HFFc6 (cell line): Measurements from ENCODE around the gene GHITM. TPM values are rescaled to one million over a fixed set of nuclear protein-coding genes. Genes with fewer than 3 reads are reported as not detected.

Experiments used
- DNase-seq: peaks from one replicate; pipeline ENCODE4 v3.0.0-alpha.2; 2018
- H3K27ac Mint-ChIP-seq: 2 replicates; pipeline ENCODE4 v1.8.0; 2020; ENCODE audit warnings: mild to moderate bottlenecking, mixed read lengths
- H3K27me3 Mint-ChIP-seq: 2 replicates; pipeline ENCODE4 v1.8.0; 2021; ENCODE audit warnings: mild to moderate bottlenecking, moderate library complexity, mixed read lengths; ENCODE audit not compliant: insufficient read depth
- H3K36me3 Mint-ChIP-seq: 2 replicates; pipeline ENCODE4 v1.8.0; 2021; ENCODE audit warnings: low read depth, mixed read lengths
- H3K4me1 Mint-ChIP-seq: 2 replicates; pipeline ENCODE4 v1.8.0; 2020; ENCODE audit warnings: low read depth, mixed read lengths
- H3K4me3 Mint-ChIP-seq: 2 replicates; pipeline ENCODE4 v1.8.0; 2020; ENCODE audit warnings: mild to moderate bottlenecking, moderate library complexity, mixed read lengths
- H3K9me3 Mint-ChIP-seq: 2 replicates; pipeline ENCODE4 v1.8.0; 2020; ENCODE audit warnings: mild to moderate bottlenecking, mixed read lengths
- CTCF ChIP-seq: fragments of 200-600 bp; sonication (generic); IDR thresholded peaks from 2 replicates; pipeline ENCODE4 v1.5.0; 2021; ENCODE audit warnings: antibody characterized with exemption, mild to moderate bottlenecking
- total RNA-seq, 6 experiments: library from RNA; stranded (reverse); fragmentation: NEBNext Ultra II Directional; extraction: Animal tissue kit (Norgen Biotek cat#: 25700); gene quantifications; 2 replicates in 1 of 6; 3 replicates in 5 of 6; pipeline ENCODE4 v1.2.3, GENCODE V29; 2021

GHITM gene
- total RNA-seq, 6 experiments from 2014 or later: 137 to 155 (median 142) TPM

GRCh38 chr10:84184517-84184916 is 45.2 kb downstream of the GHITM start:
- peaks cover 4% of the 10 kb centered on the region; the same call in 1 of the 2 replicates for H3K27me3 Mint-ChIP-seq

GRCh38 chr10:84185526-84186175 is 46.3 kb downstream of the GHITM start:
- no peak for DNase-seq
- no peaks in the 10 kb centered on the region for H3K9me3 Mint-ChIP-seq
- no peak overlapping the region for H3K4me3 Mint-ChIP-seq
- no peak overlapping the region for H3K27ac Mint-ChIP-seq
- no peak for TF ChIP-seq CTCF
- H3K4me1 Mint-ChIP-seq: no peaks in the 10 kb centered on the region
- no peaks in the 10 kb centered on the region for H3K36me3 Mint-ChIP-seq
- H3K27me3 Mint-ChIP-seq: peaks cover 4% of the 10 kb centered on the region

More at GRCh38 chr10:84184517-84184916, 45.2 kb downstream of the GHITM start:
- Mint-ChIP-seq H3K9me3 (no peaks in the 10 kb centered on the region), H3K4me1 (no peaks in the 10 kb centered on the region), H3K4me3 (no peak overlapping the region), H3K27ac (no peak overlapping the region), H3K36me3 (no peaks in the 10 kb centered on the region)
- DNase-seq: no peak
- no peak for TF ChIP-seq CTCF

DNA sequence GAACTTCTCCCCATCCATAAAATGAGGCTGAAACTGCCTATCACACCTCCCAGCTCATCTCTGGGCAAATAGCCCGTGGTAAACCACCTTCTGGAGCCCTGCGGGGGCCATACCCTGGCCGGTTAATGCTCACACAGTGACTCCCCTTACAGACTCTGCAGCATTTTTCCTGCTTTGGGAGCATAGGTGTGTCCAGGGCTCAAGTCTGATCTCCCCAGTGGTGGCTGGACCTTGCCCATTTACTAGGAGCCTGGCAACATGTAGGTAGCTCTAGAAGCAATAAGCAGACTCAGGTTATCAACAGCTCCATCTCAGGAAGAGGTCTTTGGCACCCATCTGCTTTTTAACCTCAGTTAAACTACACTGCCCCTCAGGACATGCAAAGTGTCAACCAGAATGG is 49.5 kb downstream of the GHITM start:
- Mint-ChIP-seq H3K27me3 (peaks cover 17% of the 10 kb centered on the region), H3K4me1 (no peaks in the 10 kb centered on the region), H3K36me3 (no peaks in the 10 kb centered on the region), H3K27ac (no peak overlapping the region), H3K4me3 (no peak overlapping the region), H3K9me3 (no peaks in the 10 kb centered on the region)
- TF ChIP-seq CTCF: no peak
- DNase-seq: no peak

GRCh38 chr10:84190621-84191020 is 51.3 kb downstream of the GHITM start:
- Mint-ChIP-seq H3K36me3 (no peaks in the 10 kb centered on the region), H3K9me3 (no peaks in the 10 kb centered on the region), H3K4me1 (no peaks in the 10 kb centered on the region), H3K27me3 (peaks cover 16% of the 10 kb centered on the region), H3K27ac (no peak overlapping the region), H3K4me3 (no peak overlapping the region)
- no peak for TF ChIP-seq CTCF
- DNase-seq: no peak

DNA sequence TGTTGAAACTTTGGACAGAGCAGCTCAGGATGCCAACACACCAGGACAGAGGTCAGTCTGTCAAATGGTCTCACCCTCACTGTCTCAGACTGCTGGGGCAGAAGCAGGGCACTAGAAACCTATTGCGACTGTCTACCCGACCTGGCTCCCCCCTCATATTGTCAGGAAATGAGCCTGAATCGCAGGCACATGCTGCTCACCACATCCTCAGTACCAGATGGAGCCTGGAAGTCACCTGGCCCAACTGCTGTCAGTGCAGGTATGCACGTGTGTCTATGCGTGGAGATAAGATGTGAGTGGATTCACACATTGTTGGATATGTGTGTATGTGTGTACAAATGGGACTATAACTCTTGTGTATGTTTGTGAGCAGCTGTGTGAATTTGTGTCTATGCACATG is 51.8 kb downstream of the GHITM start:
- no peak for DNase-seq
- TF ChIP-seq CTCF: no peak
- H3K27me3 Mint-ChIP-seq: peaks cover 21% of the 10 kb centered on the region

More for the DNA sequence above, 51.8 kb downstream of the GHITM start:
- Mint-ChIP-seq H3K9me3 (no peaks in the 10 kb centered on the region), H3K36me3 (no peaks in the 10 kb centered on the region), H3K4me1 (no peaks in the 10 kb centered on the region), H3K4me3 (no peak overlapping the region), H3K27ac (no peak overlapping the region)
